Activated naive CD8-positive, alpha-beta T cell treated with anti-CD3 and anti-CD28 coated beads for 36 hours (primary cell): ENCODE results near the gene TRIM60. TPM values are rescaled to one million over a fixed set of nuclear protein-coding genes. Genes with fewer than 3 reads are reported as not detected.
"Not testable (repeated sequence)": the region's sequence is repeated elsewhere in the genome, so short reads cannot be mapped to it uniquely, and the experiment has no call there.

Experiments used
- DNase-seq: peaks from one replicate; pipeline ENCODE4 v3.0.0; 2021
- H3K27ac Mint-ChIP-seq: one replicate; pipeline ENCODE4 v1.8.0; 2022; ENCODE audit warnings: mild to moderate bottlenecking, moderate library complexity, mixed read lengths
- H3K27me3 Mint-ChIP-seq: one replicate; pipeline ENCODE4 v1.8.0; 2022; ENCODE audit warnings: mild to moderate bottlenecking, mixed read lengths
- H3K36me3 Mint-ChIP-seq: one replicate; pipeline ENCODE4 v1.8.0; 2021; ENCODE audit warnings: mild to moderate bottlenecking, mixed read lengths
- H3K4me1 Mint-ChIP-seq: one replicate; pipeline ENCODE4 v1.8.0; 2021; ENCODE audit warnings: mixed read lengths
- H3K4me3 Mint-ChIP-seq: one replicate; pipeline ENCODE4 v1.8.0; 2022; ENCODE audit warnings: mild to moderate bottlenecking, moderate library complexity, mixed read lengths
- H3K9me3 Mint-ChIP-seq: one replicate; pipeline ENCODE4 v1.8.0; 2022; ENCODE audit warnings: mixed read lengths
- total RNA-seq, 2 experiments: library from RNA; stranded (reverse); gene quantifications; one replicate each; pipeline ENCODE4 v1.2.3, GENCODE V29; 2021

TRIM60 gene
- total RNA-seq, 2 experiments from 2014 or later, result not detected

GRCh38 chr4:165013691-165014090, 18.1 kb upstream of the TRIM60 start:
- DNase-seq, result no peak
- Mint-ChIP-seq H3K4me1 (peaks cover 12% of the 10 kb centered on the region), H3K27me3 (peaks cover 14% of the 10 kb centered on the region), H3K9me3 (no peaks in the 10 kb centered on the region), H3K4me3 (no peak overlapping the region), H3K36me3 (no peaks in the 10 kb centered on the region), H3K27ac (no peak overlapping the region)

GRCh38 chr4:165016971-165017370, 14.8 kb upstream of the TRIM60 start:
- Mint-ChIP-seq H3K9me3 (no peaks in the 10 kb centered on the region), H3K4me3 (no peak overlapping the region), H3K36me3 (no peaks in the 10 kb centered on the region), H3K4me1 (no peaks in the 10 kb centered on the region), H3K27ac (no peak overlapping the region), H3K27me3 (peaks cover 10% of the 10 kb centered on the region)
- DNase-seq, result no peak

- not testable (repeated sequence) for H3K4me3 Mint-ChIP-seq, H3K9me3 Mint-ChIP-seq, H3K4me1 Mint-ChIP-seq, H3K36me3 Mint-ChIP-seq, H3K27me3 Mint-ChIP-seq, H3K27ac Mint-ChIP-seq, DNase-seq
Measured at GRCh38 chr4:165019995-165020394, 11.8 kb upstream of the TRIM60 start.

- peaks cover 13% of the 10 kb centered on the region for H3K27me3 Mint-ChIP-seq
- H3K4me3 Mint-ChIP-seq, H3K36me3 Mint-ChIP-seq, H3K9me3 Mint-ChIP-seq, DNase-seq, H3K27ac Mint-ChIP-seq, H3K4me1 Mint-ChIP-seq: not testable (repeated sequence)
Measured at GRCh38 chr4:165025782-165026181, 6.0 kb upstream of the TRIM60 start.

GRCh38 chr4:165027762-165028402, 3.9 kb upstream of the TRIM60 start:
- Mint-ChIP-seq H3K9me3 (no peaks in the 10 kb centered on the region), H3K4me1 (no peaks in the 10 kb centered on the region), H3K4me3 (no peak overlapping the region), H3K27ac (no peak overlapping the region), H3K27me3 (peaks cover 9% of the 10 kb centered on the region), H3K36me3 (no peaks in the 10 kb centered on the region)
- DNase-seq, result no peak

GRCh38 chr4:165048170-165048569, 16.4 kb downstream of the TRIM60 start:
- H3K9me3 Mint-ChIP-seq, result no peaks in the 10 kb centered on the region
- no peak overlapping the region for H3K27ac Mint-ChIP-seq
- H3K36me3 Mint-ChIP-seq, result no peaks in the 10 kb centered on the region
- no peak for DNase-seq
- H3K4me3 Mint-ChIP-seq, result no peak overlapping the region
- H3K4me1 Mint-ChIP-seq, result no peaks in the 10 kb centered on the region
- peaks cover 4% of the 10 kb centered on the region for H3K27me3 Mint-ChIP-seq

GRCh38 chr4:165052627-165053026, 20.8 kb downstream of the TRIM60 start:
- H3K4me3 Mint-ChIP-seq, result no peak overlapping the region
- H3K27ac Mint-ChIP-seq, result no peak overlapping the region
- no peak for DNase-seq
- peaks cover 9% of the 10 kb centered on the region for H3K27me3 Mint-ChIP-seq
- no peaks in the 10 kb centered on the region for H3K9me3 Mint-ChIP-seq
- no peaks in the 10 kb centered on the region for H3K36me3 Mint-ChIP-seq
- H3K4me1 Mint-ChIP-seq, result no peaks in the 10 kb centered on the region

GRCh38 chr4:165053645-165054044, 21.8 kb downstream of the TRIM60 start, which contains the start of gene TRIM75:
TSS of gene TRIM75 (plus strand) at chr4:165053866. CDS start at chr4:165059148, 5,282 bp downstream.
- no peak for DNase-seq
- H3K4me3 Mint-ChIP-seq, result no peak within 1 kb of the TSS
- no peaks in the 10 kb centered on the region for H3K36me3 Mint-ChIP-seq
- H3K27ac Mint-ChIP-seq, result no peak within 1 kb of the TSS
- H3K9me3 Mint-ChIP-seq, result no peaks in the 10 kb centered on the region
- H3K27me3 Mint-ChIP-seq, result peaks cover 9% of the 10 kb centered on the region
- no peaks in the 10 kb centered on the region for H3K4me1 Mint-ChIP-seq

GRCh38 chr4:165055601-165056000, 23.8 kb downstream of the TRIM60 start:
- Mint-ChIP-seq H3K27me3 (peaks cover 9% of the 10 kb centered on the region), H3K4me3 (no peak overlapping the region), H3K27ac (no peak overlapping the region), H3K36me3 (no peaks in the 10 kb centered on the region), H3K9me3 (no peaks in the 10 kb centered on the region), H3K4me1 (no peaks in the 10 kb centered on the region)
- DNase-seq, result no peak

GRCh38 chr4:165058666-165059065, 26.9 kb downstream of the TRIM60 start:
- no peak overlapping the region for H3K27ac Mint-ChIP-seq
- no peaks in the 10 kb centered on the region for H3K4me1 Mint-ChIP-seq
- no peak overlapping the region for H3K4me3 Mint-ChIP-seq
- no peaks in the 10 kb centered on the region for H3K9me3 Mint-ChIP-seq
- H3K36me3 Mint-ChIP-seq, result no peaks in the 10 kb centered on the region
- H3K27me3 Mint-ChIP-seq, result peaks cover 5% of the 10 kb centered on the region
- DNase-seq, result no peak

- Mint-ChIP-seq H3K4me1 (no peaks in the 10 kb centered on the region), H3K36me3 (no peaks in the 10 kb centered on the region), H3K9me3 (no peaks in the 10 kb centered on the region), H3K27ac (no peak overlapping the region), H3K4me3 (no peak overlapping the region), H3K27me3 (peaks cover 5% of the 10 kb centered on the region)
- no peak for DNase-seq
Measured at GRCh38 chr4:165059386-165059785, 27.6 kb downstream of the TRIM60 start.

- Mint-ChIP-seq H3K27me3 (no peaks in the 10 kb centered on the region), H3K27ac (no peak overlapping the region), H3K4me3 (no peak overlapping the region), H3K4me1 (no peaks in the 10 kb centered on the region), H3K36me3 (no peaks in the 10 kb centered on the region), H3K9me3 (no peaks in the 10 kb centered on the region)
- no peak for DNase-seq
Measured at GRCh38 chr4:165060938-165061337, 29.1 kb downstream of the TRIM60 start.

- Mint-ChIP-seq H3K4me3 (no peak overlapping the region), H3K4me1 (no peaks in the 10 kb centered on the region), H3K36me3 (peaks cover 3% of the 10 kb centered on the region), H3K27me3 (no peaks in the 10 kb centered on the region), H3K27ac (no peak overlapping the region), H3K9me3 (no peaks in the 10 kb centered on the region)
- no peak for DNase-seq
Measured at GRCh38 chr4:165070560-165070959, 38.8 kb downstream of the TRIM60 start.

- H3K4me3 Mint-ChIP-seq, H3K4me1 Mint-ChIP-seq: not testable (repeated sequence)
Measured at GRCh38 chr4:165073346-165073745, 41.5 kb downstream of the TRIM60 start.

GRCh38 chr4:165077034-165077578, 45.3 kb downstream of the TRIM60 start:
- H3K4me1 Mint-ChIP-seq, result no peaks in the 10 kb centered on the region
- H3K4me3 Mint-ChIP-seq, result no peak overlapping the region
- no peaks in the 10 kb centered on the region for H3K27me3 Mint-ChIP-seq
- H3K27ac Mint-ChIP-seq, result no peak overlapping the region
- no peak for DNase-seq
- no peaks in the 10 kb centered on the region for H3K9me3 Mint-ChIP-seq
- H3K36me3 Mint-ChIP-seq, result peaks cover 12% of the 10 kb centered on the region

More at GRCh38 chr4:165073346-165073745, 41.5 kb downstream of the TRIM60 start:
- H3K9me3 Mint-ChIP-seq, DNase-seq, H3K27ac Mint-ChIP-seq, H3K27me3 Mint-ChIP-seq: not testable (repeated sequence)
- peaks cover 12% of the 10 kb centered on the region for H3K36me3 Mint-ChIP-seq

- no peak overlapping the region for H3K27ac Mint-ChIP-seq
- H3K36me3 Mint-ChIP-seq, result peaks cover 10% of the 10 kb centered on the region
- H3K27me3 Mint-ChIP-seq, result no peaks in the 10 kb centered on the region
- DNase-seq, result no peak
- H3K9me3 Mint-ChIP-seq, result no peaks in the 10 kb centered on the region
- no peaks in the 10 kb centered on the region for H3K4me1 Mint-ChIP-seq
- H3K4me3 Mint-ChIP-seq, result no peak overlapping the region
Measured at GRCh38 chr4:165079476-165079875, 47.7 kb downstream of the TRIM60 start.
